Gastroesophageal sphincter (tissue), 4 donors: ENCODE measurements around the gene MEIKIN. TPM values are rescaled to one million over a fixed set of nuclear protein-coding genes. Genes with fewer than 3 reads are reported as not detected.
"Not testable (repeated sequence)": the region's sequence is repeated elsewhere in the genome, so short reads cannot be mapped to it uniquely, and the experiment has no call there.

Source experiments
- ATAC-seq: fragments of 150-250 bp; one replicate; pipeline ENCODE4 v1.9.1; 2016; ENCODE audit warnings: mild to moderate bottlenecking, moderate library complexity
- H3K27ac ChIP-seq, 4 donors: fragments of 200-600 bp; sonication (generic) in 3 of 4; 1 replicate in 3 of 4; 2 replicates in 1 of 4; pipeline ENCODE4 v1.5.1; 2016 to 2019
- H3K27me3 ChIP-seq: fragments of 200-600 bp; sonication (generic); one replicate; pipeline ENCODE4 v1.5.1; 2019
- H3K36me3 ChIP-seq, 2 donors: fragments of 200-600 bp; sonication (generic); one replicate each; pipeline ENCODE4 v1.5.1; 2019; ENCODE audit warnings: control low read depth in 1 of 2
- H3K4me1 ChIP-seq, 3 donors: fragments of 200-600 bp; sonication (generic); 1 replicate in 2 of 3; 2 replicates in 1 of 3; pipeline ENCODE4 v1.5.1; 2016 to 2019; ENCODE audit warnings: control low read depth in 2 of 3
- H3K4me3 ChIP-seq, 2 donors: fragments of 200-600 bp; sonication (generic); one replicate each; pipeline ENCODE4 v1.5.1; 2019; ENCODE audit warnings: mild to moderate bottlenecking in 1 of 2, moderate library complexity in 1 of 2
- H3K9me3 ChIP-seq, 3 donors: fragments of 200-600 bp; sonication (generic); one replicate each; pipeline ENCODE4 v1.5.1; 2017 to 2019; ENCODE audit warnings: control low read depth in 2 of 3
- EP300 ChIP-seq: sonication (generic); formaldehyde crosslinking; IDR thresholded peaks from one replicate; pipeline ENCODE4 v1.6.1; 2017; ENCODE audit warnings: antibody characterized with exemption, mild to moderate bottlenecking
- POLR2A ChIP-seq, 2 donors: fragments of 450-650 bp; IDR thresholded peaks; one replicate each; pipeline ENCODE4 v1.6.1; 2017; ENCODE audit warnings: antibody characterized with exemption in 2 of 2, mild to moderate bottlenecking in 2 of 2, moderate library complexity in 1 of 2
- POLR2AphosphoS5 ChIP-seq: sonication (generic); formaldehyde crosslinking; IDR thresholded peaks from one replicate; pipeline ENCODE4 v1.6.1; 2017; ENCODE audit warnings: antibody characterized with exemption
- WGBS, 2 donors: methylation state at CpG; one replicate each; pipeline ENCODE4 v1.1.5; 2018; ENCODE audit warnings: low coverage in 1 of 2; 5-methylcytosine and 5-hydroxymethylcytosine counted together
- total RNA-seq, 4 donors: library from RNA; depleted of rRNA; stranded (reverse); fragments of >200 nt; gene quantifications; one replicate each; pipeline ENCODE4 v1.1.0, GENCODE V29; 2016
- TF ChIP-seq, protein P1 (sequence below), 4 experiments: fragments of 200-600 bp in 2 of 4; fragments of 450-650 bp in 2 of 4; sonication (generic) in 1 of 4; IDR thresholded peaks; one replicate each; pipeline ENCODE4 v1.5.1; 2017 to 2019; ENCODE audit warnings: antibody characterized with exemption in 4 of 4, mild to moderate bottlenecking in 2 of 4, moderate library complexity in 2 of 4

MEIKIN gene
- total RNA-seq, 4 donors from 2014 or later = 0.66 to 4.0 TPM; not detected in 2

GRCh38 chr5:131914472-131914871, 31.0 kb downstream of the MEIKIN start:
- Histone ChIP-seq H3K4me1 (no peaks in the 10 kb centered on the region), H3K9me3 (no peaks in the 10 kb centered on the region), H3K4me3 (no peak overlapping the region), H3K27me3 (no peaks in the 10 kb centered on the region), H3K36me3 (no peaks in the 10 kb centered on the region), H3K27ac (no peak overlapping the region)
- no peak for ATAC-seq
- TF ChIP-seq POLR2A (IDR thresholded peaks at IDR 0.05) = no peak
- TF ChIP-seq EP300 = no peak
- TF ChIP-seq POLR2AphosphoS5 = no peak
- TF ChIP-seq, protein P1, sequence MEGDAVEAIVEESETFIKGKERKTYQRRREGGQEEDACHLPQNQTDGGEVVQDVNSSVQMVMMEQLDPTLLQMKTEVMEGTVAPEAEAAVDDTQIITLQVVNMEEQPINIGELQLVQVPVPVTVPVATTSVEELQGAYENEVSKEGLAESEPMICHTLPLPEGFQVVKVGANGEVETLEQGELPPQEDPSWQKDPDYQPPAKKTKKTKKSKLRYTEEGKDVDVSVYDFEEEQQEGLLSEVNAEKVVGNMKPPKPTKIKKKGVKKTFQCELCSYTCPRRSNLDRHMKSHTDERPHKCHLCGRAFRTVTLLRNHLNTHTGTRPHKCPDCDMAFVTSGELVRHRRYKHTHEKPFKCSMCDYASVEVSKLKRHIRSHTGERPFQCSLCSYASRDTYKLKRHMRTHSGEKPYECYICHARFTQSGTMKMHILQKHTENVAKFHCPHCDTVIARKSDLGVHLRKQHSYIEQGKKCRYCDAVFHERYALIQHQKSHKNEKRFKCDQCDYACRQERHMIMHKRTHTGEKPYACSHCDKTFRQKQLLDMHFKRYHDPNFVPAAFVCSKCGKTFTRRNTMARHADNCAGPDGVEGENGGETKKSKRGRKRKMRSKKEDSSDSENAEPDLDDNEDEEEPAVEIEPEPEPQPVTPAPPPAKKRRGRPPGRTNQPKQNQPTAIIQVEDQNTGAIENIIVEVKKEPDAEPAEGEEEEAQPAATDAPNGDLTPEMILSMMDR (IDR thresholded peaks at IDR 0.05) = no peak

DNA sequence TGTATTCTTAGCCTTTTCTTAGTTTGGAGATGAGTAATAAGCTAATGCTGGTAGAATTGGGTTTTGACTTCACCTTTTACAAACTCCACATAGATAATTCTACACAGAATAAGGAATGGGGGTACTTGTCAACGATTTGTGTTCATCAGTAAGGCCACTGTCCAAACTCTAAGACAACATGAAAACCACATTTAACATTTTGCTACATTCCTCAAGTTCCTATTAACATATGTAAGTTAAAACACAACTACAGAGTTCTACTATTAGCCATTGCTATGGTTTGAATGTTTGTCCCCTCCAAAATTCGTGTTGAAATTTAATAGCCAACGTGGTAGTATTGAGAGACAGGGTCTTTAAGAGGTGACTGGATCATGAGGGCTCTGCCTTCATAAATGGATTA, 31.9 kb downstream of the MEIKIN start:
- Histone ChIP-seq H3K36me3 (no peaks in the 10 kb centered on the region), H3K27me3 (no peaks in the 10 kb centered on the region), H3K27ac (no peak overlapping the region), H3K4me3 (no peak overlapping the region), H3K9me3 (no peaks in the 10 kb centered on the region), H3K4me1 (no peaks in the 10 kb centered on the region)
- WGBS, 2 donors = 39 to 63% methylated on average over 3 of the region's 3 CpGs
- TF ChIP-seq POLR2A (IDR thresholded peaks at IDR 0.05) = no peak
- TF ChIP-seq, protein P1 (IDR thresholded peaks at IDR 0.05) = no peak
- no peak for TF ChIP-seq POLR2AphosphoS5
- TF ChIP-seq EP300 = no peak
- ATAC-seq = no peak

DNA sequence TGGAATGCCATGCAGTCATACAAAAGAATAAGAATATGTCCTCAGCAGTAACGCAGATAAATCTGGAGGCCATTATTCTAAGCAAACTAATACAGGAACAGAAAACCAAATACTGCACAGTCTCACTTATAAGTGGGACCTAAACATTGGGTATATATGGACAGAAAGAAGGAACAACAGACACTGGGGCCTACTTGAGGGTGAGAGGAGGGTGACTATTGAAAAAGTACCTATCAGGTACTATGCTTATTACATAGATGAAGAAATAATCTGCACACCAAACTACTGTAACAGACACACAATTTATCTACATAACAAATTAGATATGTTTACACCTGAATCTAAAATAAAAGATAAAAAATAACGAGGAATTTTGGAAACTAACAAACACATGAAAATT, 38.8 kb downstream of the MEIKIN start:
- no peaks in the 10 kb centered on the region for H3K27me3 ChIP-seq
- TF ChIP-seq POLR2A (IDR thresholded peaks at IDR 0.05) = no peak
- H3K4me1 ChIP-seq = no peaks in the 10 kb centered on the region
- H3K27ac ChIP-seq = no peak overlapping the region
- no peak overlapping the region for H3K4me3 ChIP-seq
- WGBS, 2 donors = 63 to 76% methylated on average over 2 of the region's 2 CpGs
- H3K36me3 ChIP-seq = no peaks in the 10 kb centered on the region
- no peak for ATAC-seq
- H3K9me3 ChIP-seq = peaks cover 0 to 35% (median 0%) of the 10 kb centered on the region in 3 donors

DNA sequence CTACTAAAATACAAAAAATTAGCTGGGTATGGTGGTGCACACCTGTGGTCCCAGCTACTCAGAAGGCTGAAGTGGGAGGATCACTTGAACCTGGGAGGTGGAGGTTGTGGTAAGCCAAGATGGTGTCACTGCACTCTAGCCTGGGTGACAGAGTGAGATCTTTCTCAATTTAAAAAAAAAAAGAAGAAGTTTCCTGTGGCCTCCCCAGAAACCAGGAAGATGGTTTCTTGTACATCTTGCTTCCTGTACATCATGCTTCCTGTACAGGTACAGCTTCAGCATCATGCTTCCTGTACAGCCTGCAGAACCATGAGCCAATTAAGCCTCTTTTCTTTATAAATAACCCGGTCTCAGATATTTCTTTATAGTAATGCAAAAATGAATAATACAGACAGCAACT, 43.2 kb downstream of the MEIKIN start:
- not testable (repeated sequence) for H3K36me3 ChIP-seq, H3K27ac ChIP-seq, H3K27me3 ChIP-seq, ATAC-seq, H3K4me1 ChIP-seq, H3K4me3 ChIP-seq
- peaks cover 0 to 35% (median 0%) of the 10 kb centered on the region in 3 donors for H3K9me3 ChIP-seq
- 91 to 100% methylated on average over 1 of the region's 1 CpG for WGBS, 2 donors

GRCh38 chr5:131899686-131900085, 45.8 kb downstream of the MEIKIN start:
- no peak for TF ChIP-seq POLR2AphosphoS5
- TF ChIP-seq, protein P1 (IDR thresholded peaks at IDR 0.05) = no peak
- TF ChIP-seq EP300 = no peak
- no peak overlapping the region for H3K4me3 ChIP-seq

DNA sequence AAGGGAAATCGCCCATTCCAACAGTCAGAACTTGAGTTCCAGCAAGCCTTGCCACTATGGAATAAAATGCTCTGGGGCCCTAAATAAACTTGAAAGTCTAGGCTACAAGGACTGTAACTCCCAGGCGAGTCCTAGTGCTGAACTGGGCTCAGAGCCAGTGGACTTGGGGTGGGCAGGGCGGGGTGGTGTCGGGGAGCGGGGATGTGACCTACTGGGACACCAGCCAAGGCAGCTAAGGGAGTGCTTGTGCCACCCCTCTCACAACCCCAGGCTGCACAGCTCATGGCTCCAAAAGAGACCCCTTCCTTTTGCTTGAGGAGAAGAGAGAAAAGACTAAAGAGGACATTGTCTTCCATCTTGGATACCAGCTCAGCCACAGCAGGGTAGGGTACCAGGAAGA, 61.5 kb downstream of the MEIKIN start:
- no peaks in the 10 kb centered on the region for H3K9me3 ChIP-seq
- H3K27ac ChIP-seq = no peak overlapping the region
- ATAC-seq = no peak
- H3K36me3 ChIP-seq = no peaks in the 10 kb centered on the region
- TF ChIP-seq EP300 (no peak), POLR2A (IDR thresholded peaks at IDR 0.05) (no peak), POLR2AphosphoS5 (no peak)
- TF ChIP-seq, protein P1 (IDR thresholded peaks at IDR 0.05) = no peak
- no peaks in the 10 kb centered on the region for H3K27me3 ChIP-seq
- H3K4me1 ChIP-seq = no peaks in the 10 kb centered on the region
- no peak overlapping the region for H3K4me3 ChIP-seq
- 100% methylated on average over 1 of the region's 5 CpGs; no CpG with 5 or more reads in 1 of the 2 donors for WGBS, 2 donors

More at GRCh38 chr5:131899686-131900085, 45.8 kb downstream of the MEIKIN start:
- Histone ChIP-seq H3K9me3 (peaks cover 0 to 43% (median 0%) of the 10 kb centered on the region in 3 donors), H3K4me1 (no peaks in the 10 kb centered on the region), H3K36me3 (no peaks in the 10 kb centered on the region), H3K27me3 (no peaks in the 10 kb centered on the region), H3K27ac (no peak overlapping the region)
- ATAC-seq = no peak
